Germinal center (tissue), 1 donor: Measurements from ENCODE around the gene ADAM19.
A peak's percentile ranks its signal among the peaks of the same experiment; 100 is the strongest.
"Not testable (repeated sequence)": the region's sequence is repeated elsewhere in the genome, so short reads cannot be mapped to it uniquely, and the experiment has no call there.

Experiments
- DNase-seq: peaks from one replicate; pipeline ENCODE4 v3.0.0; 2012; ENCODE audit warnings: mixed read lengths, low spot score

ADAM19 gene

DNA sequence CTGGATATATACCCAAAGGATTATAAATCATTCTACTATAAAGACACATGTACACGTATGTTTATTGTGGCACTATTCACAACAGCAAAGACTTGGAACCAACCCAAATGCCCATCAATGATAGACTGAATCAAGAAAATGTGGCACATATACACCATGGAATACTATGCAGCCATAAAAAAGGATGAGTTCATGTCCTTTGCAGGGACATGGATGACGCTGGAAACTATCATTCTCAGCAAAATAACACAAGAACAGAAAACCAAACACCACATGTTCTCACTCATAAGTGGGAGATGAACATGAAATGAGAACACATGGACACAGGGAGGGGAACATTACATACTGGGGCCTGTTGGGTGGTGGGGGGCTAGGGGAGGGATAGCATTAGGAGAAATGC lies 92.9 kb downstream of the ADAM19 start:
- not testable (repeated sequence) for DNase-seq

DNA sequence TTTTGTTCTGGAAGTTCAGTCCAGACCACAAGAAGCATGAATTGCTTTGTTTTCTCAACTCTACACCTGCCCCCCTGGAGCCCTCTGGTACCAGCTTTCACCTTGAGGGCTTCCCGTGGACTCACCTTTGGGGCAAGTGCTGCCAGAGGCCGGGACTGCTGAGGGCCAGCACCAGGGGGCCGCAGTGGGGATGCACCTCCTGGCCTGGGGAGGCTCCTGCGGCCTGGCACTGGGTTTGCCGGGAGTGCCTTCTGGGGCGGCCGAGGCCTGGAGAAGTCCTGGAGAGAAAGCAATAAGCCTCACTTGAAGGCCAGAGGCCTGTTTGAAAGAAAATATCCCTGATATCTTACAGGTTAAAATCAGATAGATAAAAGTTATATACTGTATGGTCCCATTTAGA lies 93.9 kb downstream of the ADAM19 start:
- no peak for DNase-seq

DNA sequence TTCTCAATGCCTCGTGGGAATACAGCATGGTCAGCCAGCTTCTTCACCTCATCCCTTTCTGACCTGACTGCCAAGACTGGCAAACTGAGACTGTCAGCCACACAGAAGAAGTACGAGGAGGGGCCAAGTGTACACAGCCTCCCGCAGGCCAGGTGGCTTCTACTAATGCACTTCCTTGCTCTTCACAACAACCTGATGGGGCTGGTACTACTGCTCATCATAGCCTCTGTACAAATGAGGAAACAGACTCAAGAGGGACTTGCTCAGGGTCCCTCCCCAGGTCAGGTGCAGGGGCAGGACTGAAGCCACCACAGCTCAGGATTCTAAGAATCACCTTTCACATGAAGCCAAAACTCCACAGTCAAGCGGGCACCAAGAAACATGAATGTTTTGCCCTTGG lies 94.3 kb downstream of the ADAM19 start:
- DNase-seq: no peak

DNA sequence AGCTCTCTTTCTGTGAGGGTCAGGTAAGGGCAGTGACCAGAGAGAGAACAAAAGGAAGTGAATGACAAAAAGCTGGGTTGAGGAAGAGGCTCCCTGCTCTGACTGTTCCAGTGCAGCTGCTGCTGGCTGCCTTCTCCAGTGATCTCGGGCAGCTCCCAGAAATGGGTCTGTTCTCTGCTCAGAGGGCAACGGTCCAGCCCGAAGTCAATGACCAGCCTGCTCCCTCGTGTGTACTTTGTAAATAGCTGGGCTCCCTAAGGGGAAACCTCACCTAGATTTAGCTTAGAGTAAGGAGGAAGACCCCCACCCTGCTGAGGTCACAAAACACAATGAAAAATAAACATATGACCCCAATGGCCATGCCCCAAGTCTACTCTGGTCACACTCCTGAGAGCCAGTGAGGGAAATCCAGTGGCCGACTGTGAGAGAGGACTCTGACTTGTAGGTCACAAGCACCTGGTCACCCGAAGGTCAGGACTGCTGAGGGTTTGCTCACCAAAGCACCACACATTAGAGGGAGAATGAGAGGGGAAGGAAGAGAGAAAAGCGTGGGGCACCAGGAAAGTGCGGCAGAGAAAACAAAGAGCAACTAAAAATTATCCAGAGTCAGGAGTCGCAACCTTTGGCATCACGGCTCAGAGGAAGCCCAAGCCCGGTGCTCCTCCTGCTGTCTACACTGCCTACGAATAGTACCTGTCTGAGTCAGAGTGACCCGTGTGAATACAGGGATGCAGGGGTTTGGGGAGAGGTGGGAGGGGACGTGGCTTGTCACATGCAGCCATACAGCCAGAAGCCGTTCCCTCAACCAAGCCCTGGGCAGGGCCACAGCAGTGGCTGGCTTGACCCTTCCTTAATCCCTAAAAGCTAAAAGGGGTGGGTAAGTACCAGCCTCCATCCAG lies 95.7 kb downstream of the ADAM19 start:
- DNase-seq: no peak

DNA sequence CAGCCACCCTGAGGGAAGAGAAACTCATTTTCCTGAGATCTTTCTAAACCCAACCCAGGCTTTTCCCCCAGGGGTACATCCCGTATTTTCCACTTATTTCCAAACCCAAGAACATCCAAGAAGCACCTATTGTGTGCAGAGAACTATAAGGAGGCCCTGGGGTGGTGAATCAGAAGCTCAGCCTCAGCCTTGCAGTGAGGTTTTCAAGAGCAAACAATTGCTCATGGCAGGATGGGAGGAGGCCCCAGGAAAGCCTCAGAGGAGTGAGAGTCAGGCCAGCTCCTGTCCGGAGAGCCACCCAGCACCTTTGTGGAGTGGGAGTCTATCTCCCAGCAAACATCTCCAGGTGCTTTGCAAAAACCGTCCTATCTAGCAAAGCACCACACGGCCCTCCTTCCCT lies 96.4 kb downstream of the ADAM19 start:
- no peak for DNase-seq

DNA sequence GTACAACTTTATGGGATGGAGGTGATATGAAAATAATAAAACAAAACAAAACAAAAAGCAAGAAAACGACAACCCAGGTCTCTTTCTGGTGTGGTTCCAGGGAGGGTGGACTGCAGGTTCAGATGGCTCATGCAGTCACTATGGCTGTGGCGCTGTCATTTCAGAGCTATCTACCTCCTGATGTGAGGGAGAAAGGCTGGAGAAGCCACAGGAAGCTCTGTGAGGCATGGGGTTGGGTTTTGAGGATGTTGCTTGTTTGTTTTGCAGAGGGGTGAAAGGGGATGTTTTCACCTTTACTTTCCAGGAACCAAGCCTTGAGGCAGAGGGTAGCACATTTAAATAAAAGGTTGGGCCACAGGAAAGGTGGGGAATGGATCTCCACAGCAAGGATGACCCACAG lies 96.8 kb downstream of the ADAM19 start:
- no peak for DNase-seq

DNA sequence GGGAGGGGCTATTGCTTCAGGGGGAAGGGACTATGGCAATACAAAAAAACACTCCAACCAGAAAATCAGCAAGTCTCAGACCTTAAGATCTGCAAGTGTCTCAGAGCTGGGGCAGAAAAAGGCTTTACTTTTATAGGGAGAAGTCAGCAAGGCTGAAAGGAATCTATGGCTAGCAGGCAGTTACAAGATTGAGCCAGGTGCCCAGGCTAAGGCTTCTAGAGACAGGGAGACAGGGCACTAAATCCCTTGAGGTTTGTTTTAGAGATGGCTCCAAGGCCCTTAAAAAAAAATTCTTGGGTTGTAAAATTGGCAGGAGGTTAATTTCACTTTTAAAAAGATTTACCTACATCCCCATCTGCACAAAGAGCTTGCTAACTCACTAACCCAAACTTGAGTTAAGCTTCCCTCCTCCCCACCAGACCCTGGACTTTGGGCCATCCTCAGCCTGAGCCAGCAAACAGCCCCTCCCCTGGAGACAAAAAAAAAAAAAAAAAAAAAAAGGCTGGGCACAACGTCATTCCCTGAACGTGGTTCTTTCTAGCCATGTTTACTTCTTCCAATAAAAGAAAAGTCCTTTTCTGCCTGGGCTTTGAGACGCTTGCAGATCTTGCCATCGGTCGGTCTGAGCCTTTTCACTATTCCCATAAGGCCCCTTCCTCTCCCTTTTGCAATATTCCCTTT lies 97.6 kb downstream of the ADAM19 start:
- DNase-seq: no peak

DNA sequence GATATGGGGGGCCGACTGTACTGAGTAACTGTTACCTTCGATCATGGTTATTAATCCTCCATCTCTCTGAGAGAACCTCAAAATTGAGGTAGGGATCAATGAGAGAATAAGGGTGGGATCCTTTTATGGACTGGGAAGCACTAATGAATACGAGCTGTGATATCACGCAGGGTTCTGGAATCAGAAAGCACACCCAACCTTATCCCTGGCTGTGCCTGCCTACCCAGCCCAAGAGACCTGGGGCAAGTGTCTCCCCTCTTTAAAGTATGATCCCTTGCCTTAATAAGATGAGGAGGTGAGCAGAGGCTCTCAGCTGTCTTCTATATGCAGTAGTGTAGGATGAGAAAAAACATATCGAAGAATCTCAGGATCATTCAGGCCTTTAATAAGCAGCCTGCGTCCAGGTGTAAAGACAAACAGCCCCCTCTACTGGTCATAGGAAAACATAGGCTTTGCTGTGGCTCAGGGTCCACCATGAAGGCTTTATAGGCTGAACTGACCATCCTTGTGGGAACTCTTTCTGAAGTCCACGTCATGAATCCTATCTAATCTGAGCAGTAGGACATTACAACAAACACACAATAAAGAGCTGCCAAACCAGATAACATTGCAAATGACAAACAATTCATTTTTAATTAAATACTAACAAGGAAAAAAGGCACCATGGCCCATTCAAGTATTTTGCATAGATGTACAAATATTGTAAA lies 98.7 kb downstream of the ADAM19 start:
- DNase-seq: peak; percentile 48

DNA sequence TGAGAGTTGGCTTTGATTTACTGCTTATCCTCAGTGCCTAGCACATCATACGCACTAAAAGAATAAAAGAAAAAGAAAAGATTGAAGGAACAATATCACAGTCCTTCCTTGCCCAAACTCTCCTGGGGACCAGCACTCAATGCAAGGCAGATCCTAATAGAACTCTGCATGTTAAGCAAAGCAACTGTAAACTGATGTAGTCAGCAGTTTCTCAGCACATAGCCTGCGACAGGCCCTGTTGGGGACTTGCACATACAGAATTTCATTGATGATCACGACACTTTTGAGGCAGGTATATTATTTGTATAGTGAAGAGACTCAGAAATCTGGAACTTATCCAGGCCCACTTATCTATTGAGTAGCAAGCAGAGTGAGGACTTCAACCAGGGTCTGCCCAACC lies 100.1 kb downstream of the ADAM19 start:
- DNase-seq: no peak

DNA sequence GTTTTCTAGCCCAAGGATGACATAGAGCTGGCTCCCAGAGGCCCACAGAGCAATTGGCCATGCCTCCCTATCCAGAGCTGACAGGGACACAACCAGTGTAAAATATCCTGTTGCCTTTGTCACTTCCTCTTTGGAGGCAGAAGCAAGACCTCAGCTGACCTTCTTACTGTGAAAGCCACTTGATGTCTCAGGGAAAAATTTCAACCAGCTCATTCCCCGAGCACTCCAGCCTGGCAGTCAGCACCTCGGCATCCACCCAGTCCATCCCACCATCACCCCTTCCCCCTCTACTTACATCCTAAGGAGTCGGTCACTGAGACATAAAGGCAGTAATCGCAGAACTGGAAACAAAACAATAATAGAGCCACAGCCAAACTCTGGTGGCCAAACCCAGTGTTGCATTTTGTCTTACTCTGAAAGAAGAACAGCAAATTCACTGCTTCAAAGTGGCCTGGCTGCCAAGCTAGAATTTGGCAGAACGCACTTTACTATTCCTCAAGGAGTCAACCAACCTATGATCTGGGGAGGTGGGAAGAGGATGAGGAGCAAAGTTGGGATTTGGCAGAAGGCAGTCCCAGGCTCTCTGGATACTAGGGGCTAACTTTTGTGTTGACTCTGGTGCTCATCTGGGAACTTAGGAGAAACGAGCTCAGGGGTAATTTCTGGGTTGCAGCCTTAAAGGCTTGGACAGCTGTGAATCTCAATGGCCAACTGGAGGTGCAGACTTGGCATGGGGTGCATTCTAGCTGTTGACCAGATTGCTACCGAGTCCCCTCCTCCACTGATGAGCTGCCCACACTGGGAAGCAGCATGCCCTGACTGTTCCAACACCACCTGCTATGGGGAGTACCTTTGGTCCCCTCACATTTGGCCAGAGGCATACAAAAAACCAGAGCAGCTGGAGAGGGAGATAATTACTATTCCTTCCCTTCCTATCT lies 101.9 kb downstream of the ADAM19 start:
- no peak for DNase-seq

DNA sequence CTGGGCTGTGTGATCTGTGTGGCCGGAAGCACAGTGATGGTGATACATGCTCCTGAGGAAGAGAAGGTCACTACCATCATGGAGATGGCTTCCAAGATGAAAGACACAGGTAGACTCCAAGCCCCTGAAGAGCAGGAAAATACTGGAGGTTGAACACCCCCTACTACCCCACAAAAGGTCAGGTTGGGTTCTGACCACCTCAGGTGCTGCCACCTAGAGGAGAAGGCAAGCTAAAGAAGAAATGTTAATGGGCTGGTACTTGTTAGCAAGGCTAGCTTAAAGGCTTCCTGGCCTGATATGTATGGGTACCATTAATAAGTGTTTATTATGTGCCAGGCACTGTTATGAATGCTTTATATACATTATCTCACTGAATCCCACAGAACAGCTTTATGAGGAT lies 103.9 kb downstream of the ADAM19 start:
- peak; percentile 52 for DNase-seq

DNA sequence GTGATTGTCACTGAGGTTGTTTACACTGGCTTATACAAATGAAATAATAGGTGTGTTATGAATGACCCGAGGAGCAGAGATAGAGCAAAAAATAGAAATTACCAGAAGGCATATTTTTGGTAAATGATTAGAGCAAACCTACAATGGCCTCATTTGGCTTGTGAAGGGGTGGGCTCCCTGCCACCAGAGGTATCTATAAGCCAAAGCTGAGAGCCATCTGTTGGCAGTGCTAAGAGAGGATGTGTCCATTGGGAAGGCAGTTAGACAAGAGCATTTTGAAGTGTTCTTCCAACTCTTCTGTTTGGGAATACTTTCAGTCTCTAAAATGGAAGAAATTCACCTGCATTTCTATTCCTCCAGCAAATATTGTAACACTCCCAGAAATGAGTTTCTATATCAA lies 104.9 kb downstream of the ADAM19 start:
- no peak for DNase-seq

DNA sequence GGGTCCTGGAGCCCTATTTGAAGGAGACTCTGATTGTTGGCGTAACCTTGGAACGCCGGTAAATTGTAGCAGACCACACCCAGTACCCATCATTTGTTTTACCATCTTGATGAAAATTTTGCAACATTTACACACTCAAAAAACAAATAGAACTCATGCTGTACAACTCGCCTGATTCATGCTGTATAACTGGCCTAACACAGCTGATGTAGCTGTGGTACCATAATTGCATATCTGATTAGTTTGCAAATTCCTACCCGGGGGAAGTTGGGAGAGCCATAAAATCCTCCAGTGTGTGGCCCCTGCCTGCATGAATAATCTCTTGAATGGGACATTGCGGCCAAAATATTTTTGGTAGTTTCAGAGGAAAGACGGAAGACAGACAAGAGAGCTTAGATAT lies 105.9 kb downstream of the ADAM19 start:
- no peak for DNase-seq

DNA sequence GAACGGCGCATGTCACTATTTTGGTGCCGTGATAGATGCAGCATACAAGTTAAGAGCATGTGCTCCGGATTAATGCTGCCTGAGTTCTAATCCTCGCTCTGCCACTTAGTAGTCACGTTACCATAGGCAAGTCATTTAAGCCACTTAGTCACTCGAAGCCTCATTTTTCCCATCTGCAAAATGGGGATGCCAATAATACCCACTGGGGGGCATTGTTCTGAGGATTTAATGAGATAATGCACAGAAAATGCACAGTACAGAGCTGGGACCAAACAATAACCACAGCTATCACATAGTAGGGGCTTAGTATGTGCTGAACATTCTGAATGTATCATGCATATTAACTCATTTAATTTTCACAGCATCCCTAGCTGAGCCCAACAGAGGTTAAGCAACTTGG lies 106.5 kb downstream of the ADAM19 start:
- no peak for DNase-seq

DNA sequence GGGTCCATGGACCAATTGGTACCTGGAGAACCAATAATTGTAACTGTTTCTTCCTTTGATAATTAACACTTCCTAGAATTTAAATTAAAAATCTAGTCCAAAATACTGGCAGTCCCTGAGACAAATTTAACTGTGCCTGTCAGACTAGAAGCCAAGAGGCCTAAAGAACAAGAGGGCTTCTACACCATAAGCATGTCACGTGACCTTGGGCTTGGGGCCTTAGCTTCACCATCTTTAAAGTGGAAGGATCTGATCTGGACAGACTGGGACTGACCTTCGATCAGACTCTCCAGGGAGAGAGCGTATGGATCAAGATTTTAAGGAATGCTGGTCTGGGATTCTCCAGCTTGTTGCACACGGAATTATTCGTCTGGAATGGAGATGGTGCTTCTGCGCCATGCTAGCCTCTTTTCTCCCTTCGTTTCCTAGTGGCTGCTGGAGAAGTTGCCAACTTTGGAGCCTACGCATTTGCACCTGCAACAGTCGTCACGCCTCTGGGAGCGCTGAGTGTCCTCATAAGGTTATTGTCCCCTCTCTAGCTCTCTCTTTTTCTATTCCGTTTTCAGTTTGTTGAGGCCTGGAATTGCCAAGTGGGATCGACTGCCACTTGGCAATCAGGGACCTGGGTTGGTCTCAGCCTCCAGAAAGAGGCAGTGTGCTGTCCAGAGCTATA lies 107.1 kb downstream of the ADAM19 start:
- DNase-seq: no peak

DNA sequence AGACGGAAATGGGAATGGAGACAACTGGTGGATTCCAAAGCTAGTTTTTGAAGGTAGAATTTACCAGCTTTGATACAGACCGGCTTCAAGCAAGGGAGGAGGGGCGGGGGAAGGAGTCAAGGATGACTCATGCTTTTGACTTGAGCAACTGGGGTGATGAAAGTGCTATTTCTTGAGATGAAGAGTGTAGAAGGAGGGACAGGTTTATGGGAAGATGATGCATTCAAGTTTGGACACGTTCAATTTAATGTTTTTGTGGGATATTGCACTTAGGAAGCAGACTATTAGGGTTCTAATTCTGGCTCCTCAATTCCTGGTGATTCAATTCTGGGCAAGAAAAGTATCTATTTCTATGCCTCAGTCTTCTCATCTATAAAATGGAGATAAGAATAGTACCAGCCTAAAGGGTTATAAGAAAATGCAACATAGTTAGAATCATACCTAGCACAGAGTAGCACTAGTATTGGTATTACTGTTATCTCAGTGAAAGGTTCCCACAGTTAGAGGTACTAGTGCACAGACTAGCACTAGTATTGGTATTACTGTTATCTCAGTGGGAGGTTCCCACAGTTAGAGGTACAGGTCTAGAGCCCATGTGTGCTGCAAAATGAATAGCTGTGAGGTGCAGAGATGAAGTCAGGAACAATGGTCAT lies 110.9 kb downstream of the ADAM19 start:
- no peak for DNase-seq

DNA sequence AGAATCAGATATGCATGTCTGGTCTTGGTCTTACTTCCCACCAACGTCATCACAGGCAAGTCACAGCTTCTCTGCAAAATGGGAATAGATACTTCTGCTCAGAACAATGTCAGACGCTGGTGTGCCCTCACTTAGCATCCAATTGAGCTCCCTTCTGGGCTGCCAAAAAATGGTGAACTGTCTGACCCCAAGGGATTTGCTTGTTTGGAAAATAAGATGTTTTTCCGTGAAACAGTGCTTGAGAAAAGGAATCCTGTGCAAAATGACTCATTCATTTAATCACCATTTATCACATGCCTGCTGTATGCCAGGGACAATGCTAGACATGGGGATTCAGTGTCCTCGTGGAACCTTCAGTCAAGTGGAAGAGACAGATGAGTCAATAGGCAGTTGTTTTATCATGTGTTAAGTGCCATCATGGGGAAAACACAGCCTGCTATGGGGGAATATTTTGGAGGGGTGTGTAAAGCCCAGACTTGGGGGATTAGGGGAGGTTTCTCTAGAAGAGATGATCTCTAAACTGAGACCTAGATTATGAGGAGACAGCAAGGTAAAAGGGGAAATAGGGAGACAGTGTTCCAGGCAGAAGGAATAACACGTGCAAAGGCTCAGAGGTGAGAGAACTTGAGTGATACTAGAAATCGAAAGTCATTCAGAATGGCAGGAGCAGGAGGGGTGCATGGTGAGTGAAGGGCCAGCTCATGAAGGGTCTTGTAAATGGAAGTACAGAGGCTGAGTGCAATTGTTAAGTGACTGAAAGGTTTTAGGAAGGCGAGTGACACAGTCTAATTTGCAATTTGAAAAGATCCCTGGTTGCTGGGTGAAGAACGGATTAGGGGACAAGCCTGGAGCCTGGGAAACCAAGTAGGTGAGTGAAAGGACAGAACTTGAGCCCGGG lies 111.7 kb downstream of the ADAM19 start:
- no peak for DNase-seq

DNA sequence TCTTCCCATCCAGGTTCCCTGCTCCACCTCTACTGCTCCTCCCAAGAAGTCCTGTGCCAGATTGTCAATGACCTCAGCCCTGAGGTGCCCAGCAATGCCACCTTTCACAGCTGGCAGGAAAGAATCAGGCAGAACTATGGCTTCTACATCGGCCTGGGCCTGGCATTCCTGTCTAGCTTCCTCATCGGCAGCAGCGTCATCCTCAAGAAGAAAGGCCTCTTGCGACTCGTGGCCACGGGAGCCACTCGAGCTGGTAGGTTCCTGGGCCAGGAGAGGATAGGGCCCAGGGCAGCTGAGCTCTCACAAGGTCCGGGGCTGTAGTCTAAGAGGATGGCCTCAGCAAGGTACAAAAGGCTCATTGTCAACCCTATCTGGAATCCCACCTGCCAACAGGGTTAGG lies 112.5 kb downstream of the ADAM19 start:
- DNase-seq: no peak

DNA sequence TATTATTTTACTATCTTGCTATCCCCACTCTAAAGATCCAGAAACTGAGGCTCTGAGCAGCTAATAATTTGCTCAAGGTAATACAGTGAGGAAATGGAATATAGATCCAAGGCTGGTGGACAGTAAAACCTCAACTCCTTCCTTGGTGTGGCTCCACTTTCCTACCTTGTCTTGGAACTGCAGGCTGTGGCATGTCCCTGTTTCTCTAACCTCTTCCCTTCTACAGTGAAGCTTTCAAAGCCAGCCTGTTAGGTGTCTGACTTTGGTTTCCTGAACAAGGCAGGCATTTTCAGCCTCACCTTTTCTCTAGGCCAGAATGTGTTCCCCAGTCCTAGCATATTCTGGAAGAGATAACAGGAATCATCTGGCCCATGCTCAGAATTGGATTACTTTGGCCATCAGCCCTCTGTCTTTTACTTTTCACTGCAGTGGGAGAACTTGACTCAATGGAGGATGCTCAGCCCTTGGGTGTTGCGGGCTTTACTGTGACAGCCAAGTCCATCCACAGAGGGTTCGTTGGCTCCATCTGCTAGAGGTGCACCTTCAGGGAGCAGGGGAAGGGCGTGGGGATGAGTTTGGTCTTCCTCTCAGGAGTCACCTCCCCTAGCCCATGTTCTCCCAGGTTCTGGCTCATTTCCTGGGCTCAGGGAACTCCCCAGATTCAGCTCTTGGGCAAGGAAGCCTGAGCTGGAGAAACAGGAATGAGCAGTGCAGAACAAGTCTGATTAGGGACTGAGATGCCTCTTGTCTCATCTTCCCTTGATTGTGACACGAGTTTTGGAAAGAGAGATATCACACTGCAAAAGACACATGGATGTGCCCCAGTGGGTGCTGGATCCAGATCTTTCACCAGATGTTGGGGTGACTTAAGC lies 114.4 kb downstream of the ADAM19 start:
- no peak for DNase-seq
